Neutrophil (primary cell): ENCODE data around the gene OGG1.
A peak's percentile ranks its signal among the peaks of the same experiment; 100 is the strongest.

ENCODE experiments used
- H3K27ac ChIP-seq: fragments of 200-600 bp; sonication (generic); 2 replicates; pipeline ENCODE4 v1.5.1; 2016; ENCODE audit warnings: mild to moderate bottlenecking, moderate library complexity
- H3K27me3 ChIP-seq: fragments of 200-600 bp; sonication (generic); 2 replicates; pipeline ENCODE4 v1.6.0; 2016; ENCODE audit warnings: mild to moderate bottlenecking
- H3K36me3 ChIP-seq: fragments of 200-600 bp; sonication (generic); 2 replicates; pipeline ENCODE4 v1.5.1; 2017
- H3K4me1 ChIP-seq, 2 experiments: fragments of 200-600 bp in 1 of 2; sonication (generic) in 1 of 2; 1 replicate in 1 of 2; 2 replicates in 1 of 2; pipeline versions ENCODE4 v1.5.1 to v1.6.1; 2013 to 2016; ENCODE audit warnings: low read depth in 1 of 2, low read length in 1 of 2, mild to moderate bottlenecking in 1 of 2, moderate library complexity in 1 of 2; ENCODE audit not compliant: control insufficient read depth in 1 of 2, insufficient read depth in 1 of 2
- H3K4me3 ChIP-seq, 2 experiments: fragments of 200-600 bp in 1 of 2; sonication (generic) in 1 of 2; 1 replicate in 1 of 2; 2 replicates in 1 of 2; pipeline ENCODE4 v1.5.1; 2013 to 2016; ENCODE audit warnings: low read depth in 1 of 2, low read length in 1 of 2, mild to moderate bottlenecking in 1 of 2, moderate library complexity in 1 of 2
- H3K9me3 ChIP-seq: fragments of 200-600 bp; sonication (generic); 2 replicates; pipeline ENCODE4 v1.5.1; 2016
- TF ChIP-seq, protein P1 (sequence below): fragments of 200-600 bp; sonication (generic); IDR thresholded peaks from 2 replicates; pipeline ENCODE4 v1.5.1; 2016; ENCODE audit warnings: antibody characterized with exemption

The OGG1 gene

DNA sequence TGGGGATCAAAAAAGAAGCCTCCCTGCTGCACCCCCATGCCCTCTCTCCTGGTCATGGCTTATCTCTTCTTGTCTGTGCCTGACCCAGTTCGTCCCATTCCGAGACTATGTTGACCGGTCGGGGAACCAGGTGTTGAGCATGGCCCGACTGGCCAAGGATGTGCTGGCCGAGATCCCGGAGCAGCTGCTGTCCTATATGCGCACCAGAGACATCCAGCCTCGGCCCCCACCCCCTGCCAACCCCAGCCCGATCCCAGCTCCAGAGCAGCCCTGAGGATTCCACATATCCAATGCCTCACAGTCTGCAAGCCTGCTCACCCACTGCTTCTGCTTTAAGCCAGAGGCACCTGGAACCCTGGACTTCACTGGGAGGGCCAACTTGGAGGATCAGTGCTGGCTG is 20.3 kb upstream of the OGG1 start:
- Histone ChIP-seq H3K27me3 (no peaks in the 10 kb centered on the region), H3K9me3 (no peaks in the 10 kb centered on the region), H3K27ac (no peak overlapping the region), H3K4me3 (no peak overlapping the region), H3K4me1 (peaks cover 27 to 28% of the 10 kb centered on the region in 2 experiments), H3K36me3 (peaks cover 5% of the 10 kb centered on the region)
- TF ChIP-seq, protein P1, sequence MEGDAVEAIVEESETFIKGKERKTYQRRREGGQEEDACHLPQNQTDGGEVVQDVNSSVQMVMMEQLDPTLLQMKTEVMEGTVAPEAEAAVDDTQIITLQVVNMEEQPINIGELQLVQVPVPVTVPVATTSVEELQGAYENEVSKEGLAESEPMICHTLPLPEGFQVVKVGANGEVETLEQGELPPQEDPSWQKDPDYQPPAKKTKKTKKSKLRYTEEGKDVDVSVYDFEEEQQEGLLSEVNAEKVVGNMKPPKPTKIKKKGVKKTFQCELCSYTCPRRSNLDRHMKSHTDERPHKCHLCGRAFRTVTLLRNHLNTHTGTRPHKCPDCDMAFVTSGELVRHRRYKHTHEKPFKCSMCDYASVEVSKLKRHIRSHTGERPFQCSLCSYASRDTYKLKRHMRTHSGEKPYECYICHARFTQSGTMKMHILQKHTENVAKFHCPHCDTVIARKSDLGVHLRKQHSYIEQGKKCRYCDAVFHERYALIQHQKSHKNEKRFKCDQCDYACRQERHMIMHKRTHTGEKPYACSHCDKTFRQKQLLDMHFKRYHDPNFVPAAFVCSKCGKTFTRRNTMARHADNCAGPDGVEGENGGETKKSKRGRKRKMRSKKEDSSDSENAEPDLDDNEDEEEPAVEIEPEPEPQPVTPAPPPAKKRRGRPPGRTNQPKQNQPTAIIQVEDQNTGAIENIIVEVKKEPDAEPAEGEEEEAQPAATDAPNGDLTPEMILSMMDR = no peak

DNA sequence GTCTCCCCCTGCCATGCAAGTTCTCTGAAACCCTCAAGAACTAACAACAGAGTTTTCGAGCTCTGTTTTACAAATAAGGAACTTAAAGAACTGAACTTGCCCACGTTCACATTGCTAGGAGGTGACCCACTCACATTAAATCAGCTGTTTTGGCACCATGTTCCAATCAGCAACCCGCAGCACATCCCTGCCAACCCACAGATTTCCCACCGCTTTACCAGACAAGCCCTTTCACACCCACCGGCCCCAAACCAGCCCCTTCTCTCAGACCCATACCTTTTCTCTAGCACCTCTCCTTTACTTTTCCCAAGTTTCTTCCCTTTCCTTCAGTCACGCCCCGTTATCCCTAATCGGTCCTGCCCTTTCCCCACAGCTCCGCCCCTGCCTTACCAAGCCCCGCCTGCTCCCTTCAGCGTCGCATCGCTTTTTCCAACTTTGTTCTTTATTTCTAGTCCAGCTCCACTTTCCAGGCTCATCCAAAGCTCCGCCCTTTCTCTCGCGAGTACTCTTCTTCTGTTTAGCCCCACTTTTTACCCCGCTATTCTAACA is 19.0 kb upstream of the OGG1 start:
- peaks cover 27 to 32% of the 10 kb centered on the region in 2 experiments for H3K4me1 ChIP-seq
- H3K36me3 ChIP-seq = peaks cover 16% of the 10 kb centered on the region
- no peaks in the 10 kb centered on the region for H3K9me3 ChIP-seq
- peak overlapping the region; percentile 91 to 98 for H3K4me3 ChIP-seq
- peak overlapping the region; percentile 98 for H3K27ac ChIP-seq
- TF ChIP-seq, protein P1 = no peak
- no peaks in the 10 kb centered on the region for H3K27me3 ChIP-seq

DNA sequence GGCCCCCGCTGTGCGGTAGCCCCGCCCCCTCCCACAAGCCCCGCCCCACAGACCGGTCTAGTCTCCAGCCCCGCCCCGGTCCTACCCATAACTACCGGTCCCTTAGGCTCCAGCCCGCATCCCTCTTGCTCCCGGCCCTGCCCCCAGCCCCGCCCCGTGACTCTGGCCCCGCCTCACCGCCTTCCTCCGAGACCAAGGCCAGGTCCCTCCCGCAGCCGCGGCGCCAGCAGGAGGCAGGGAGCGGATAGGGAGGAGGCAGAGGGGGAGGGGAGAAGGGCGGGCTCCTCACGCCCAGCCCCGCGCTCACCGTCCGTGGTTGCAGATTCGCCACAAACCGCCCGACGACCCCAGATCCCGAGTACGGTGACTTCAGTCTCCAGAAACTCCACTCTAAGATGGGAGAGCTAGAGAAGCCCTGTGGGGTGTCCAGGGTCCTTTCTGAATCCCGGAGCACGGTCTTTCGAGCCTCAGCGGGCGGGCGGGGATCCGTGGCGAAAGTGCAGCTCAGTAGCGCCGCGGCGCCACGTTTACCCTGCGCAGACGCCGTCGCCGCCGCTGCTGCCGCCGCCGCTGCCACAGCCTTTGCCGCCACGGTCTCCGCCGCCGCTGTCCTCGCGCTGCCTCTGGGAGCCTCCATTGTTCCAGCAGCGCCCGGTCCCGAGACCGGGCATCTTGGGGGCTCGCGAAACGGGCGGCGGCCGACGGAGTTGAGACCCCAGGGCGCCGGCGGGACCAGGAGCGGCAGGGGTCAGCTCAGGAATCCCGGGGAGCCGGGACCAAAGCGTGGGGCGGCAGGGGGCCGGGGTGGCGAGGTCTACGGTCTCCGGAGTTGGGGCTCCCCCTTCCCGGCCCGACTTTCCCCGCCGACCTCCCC is 18.3 kb upstream of the OGG1 start, which contains the start of gene BRPF1:
Gene BRPF1, plus strand, starts transcription at position 530 of the 874 bp plus-strand sequence. CDS start 2,406 bp downstream, outside the sequence.
- H3K27ac ChIP-seq = peak within 1 kb of the TSS; percentile 98
- no peaks in the 10 kb centered on the region for H3K9me3 ChIP-seq
- peak within 1 kb of the TSS; percentile 91 to 98 for H3K4me3 ChIP-seq
- H3K36me3 ChIP-seq = peaks cover 21% of the 10 kb centered on the region
- H3K4me1 ChIP-seq = peaks cover 27 to 32% of the 10 kb centered on the region in 2 experiments
- TF ChIP-seq, protein P1 = peak; percentile 69
- H3K27me3 ChIP-seq = no peaks in the 10 kb centered on the region

DNA sequence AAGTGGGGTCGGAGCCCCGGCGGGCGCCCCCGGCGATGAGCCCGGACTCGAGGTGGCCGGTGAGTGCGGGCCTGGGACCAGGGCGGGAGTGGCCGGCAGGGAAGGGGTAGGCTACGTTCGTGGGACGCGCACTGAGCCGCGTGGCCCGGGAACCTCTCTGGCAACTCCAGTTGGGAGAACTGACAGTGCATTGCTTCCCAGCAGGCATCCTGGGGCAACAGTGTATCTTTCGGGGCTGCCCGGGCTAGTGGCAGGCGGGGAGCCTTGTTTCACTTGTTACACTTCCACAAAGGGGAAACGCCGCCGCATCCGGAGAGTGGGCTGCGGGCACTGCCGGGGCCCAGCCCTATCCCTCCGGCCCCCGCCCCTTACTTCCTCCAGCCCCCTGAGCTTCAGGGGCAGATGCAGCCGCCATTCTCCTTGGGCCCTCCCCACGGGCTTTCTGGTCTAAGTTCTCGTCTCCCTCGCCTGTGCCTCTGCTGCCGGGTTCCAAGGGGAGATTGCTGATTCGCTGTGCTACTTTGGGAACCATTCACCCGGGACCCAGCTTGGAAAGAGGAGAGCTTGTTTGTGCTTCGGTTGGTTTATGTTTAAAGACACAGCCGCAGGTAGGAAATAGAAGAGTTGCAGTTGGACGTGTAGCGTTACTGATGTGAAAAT is 17.5 kb upstream of the OGG1 start:
- no peaks in the 10 kb centered on the region for H3K27me3 ChIP-seq
- H3K4me3 ChIP-seq = peak overlapping the region; percentile 91 to 98
- peaks cover 28% of the 10 kb centered on the region for H3K36me3 ChIP-seq
- peaks cover 21 to 25% of the 10 kb centered on the region in 2 experiments for H3K4me1 ChIP-seq
- TF ChIP-seq, protein P1 = no peak
- no peaks in the 10 kb centered on the region for H3K9me3 ChIP-seq
- peak overlapping the region; percentile 98 for H3K27ac ChIP-seq

DNA sequence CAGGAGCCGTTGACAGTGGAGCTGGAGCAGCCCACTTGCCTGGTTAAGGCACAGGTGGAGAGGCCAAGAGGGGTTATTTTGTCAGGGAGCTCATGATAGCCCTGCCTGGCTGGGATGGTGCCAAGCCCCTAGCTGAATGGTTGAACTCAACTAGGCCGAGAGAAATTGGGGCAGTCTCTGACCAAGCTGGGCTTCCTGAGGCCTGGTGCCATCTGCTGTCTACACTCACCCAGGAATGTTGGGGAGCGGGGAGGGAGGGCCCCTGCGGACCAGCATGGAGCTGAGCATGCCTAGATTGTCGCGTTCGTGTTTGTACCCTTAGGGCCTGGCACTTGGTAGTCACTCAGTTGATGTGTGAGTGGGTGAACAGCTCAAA is 17.0 kb upstream of the OGG1 start:
- H3K4me3 ChIP-seq = peak overlapping the region; percentile 91 to 98
- TF ChIP-seq, protein P1 = no peak
- H3K27ac ChIP-seq = peak overlapping the region; percentile 98
- no peaks in the 10 kb centered on the region for H3K27me3 ChIP-seq
- peaks cover 19 to 25% of the 10 kb centered on the region in 2 experiments for H3K4me1 ChIP-seq
- peaks cover 34% of the 10 kb centered on the region for H3K36me3 ChIP-seq
- no peaks in the 10 kb centered on the region for H3K9me3 ChIP-seq
